ENCODE measurements around the gene STOML1.

- no peak for TF ChIP-seq TAF1 (IDR thresholded peaks at IDR 0.05; ENCODE audit: borderline replicate concordance, low read depth, low read length)
- TF ChIP-seq POLR2A (IDR thresholded peaks at IDR 0.05; ENCODE audit: low read depth, low read length), result no peak
Observed at GRCh38 chr15:73949496-73949895, 42.6 kb downstream of the STOML1 start.

All from GM12892 (cell line).